Eye (tissue), 1 donor: ENCODE results near the gene SSH2.

Experiments used
- DNase-seq: peaks from one replicate; pipeline ENCODE4 v3.0.0-alpha.2; 2015

SSH2 gene

GRCh38 chr17:29595943-29596774 is 333.9 kb downstream of the SSH2 start:
- no peak for DNase-seq

- DNase-seq, result no peak
These were observed 334.7 kb downstream of the SSH2 start for GRCh38 chr17:29595107-29595942.

DNA sequence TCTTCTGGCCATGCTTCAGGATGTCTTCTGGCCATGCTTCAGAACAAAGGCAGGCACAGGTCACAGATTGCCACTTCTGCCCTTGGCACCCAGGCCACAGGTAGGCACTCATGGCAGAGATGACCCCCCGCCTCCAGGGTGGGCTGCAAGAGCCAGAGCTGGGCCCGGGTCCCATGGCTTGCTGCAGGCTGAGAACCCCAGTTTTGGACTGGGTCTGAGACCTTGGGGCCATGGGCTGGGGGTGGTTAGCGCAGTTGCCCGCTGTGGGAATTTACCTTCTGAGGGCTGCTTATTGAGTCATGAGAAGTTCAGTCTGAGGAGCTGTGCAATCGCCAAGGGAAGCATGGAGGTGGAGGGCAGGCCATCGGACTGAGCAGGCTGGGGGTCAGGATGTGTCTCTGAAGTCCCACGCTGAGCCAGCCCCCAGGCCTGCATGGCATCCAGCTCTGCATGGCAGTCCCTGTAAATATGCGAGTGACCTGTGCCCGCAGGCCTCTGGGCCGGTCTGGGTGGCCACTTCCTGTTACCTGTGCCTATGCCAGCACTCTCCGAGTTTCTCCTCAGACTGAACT is 335.4 kb downstream of the SSH2 start:
- DNase-seq, result no peak

- DNase-seq, result peak; percentile 68
These were observed 336.2 kb downstream of the SSH2 start for GRCh38 chr17:29593591-29594518.

DNA sequence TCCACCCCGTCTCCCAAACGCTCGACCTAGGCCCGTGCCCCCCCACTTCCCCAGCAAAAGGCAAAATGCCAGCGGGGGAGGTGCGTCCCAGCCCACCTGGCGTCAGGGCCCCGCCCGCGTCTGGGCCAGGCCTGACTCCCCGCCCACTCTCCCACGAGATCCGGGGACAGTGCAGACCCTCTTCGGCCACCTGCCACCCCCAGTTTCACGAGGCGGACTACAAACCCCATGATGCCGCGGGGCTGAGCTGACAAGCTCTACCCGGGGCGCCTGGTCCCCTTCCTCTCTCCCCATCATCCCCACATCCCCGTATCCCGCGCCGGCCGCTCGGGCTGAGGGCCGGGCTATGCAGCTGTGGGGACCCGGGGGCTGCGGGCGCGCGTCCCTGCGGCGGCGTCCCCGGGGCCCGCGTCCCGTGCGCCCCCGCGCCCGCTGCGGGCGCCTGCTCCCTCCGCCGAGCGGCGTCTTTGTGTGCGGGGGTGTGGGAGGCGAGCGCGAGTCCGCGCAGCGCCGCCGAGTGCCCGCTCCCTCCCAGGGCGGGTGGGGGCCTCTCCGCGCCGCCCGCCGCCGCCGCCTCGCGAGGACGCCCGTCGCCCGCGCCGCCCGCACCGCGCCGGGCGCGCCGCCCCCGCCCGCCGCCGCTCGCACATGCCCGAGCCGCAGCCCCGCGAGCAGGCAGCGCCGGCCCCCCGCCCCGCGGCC is 337.0 kb downstream of the SSH2 start, which contains the start of gene ANKRD13B:
Gene ANKRD13B, plus strand, starts transcription at position 283 of the 702 bp plus-strand sequence. CDS start 490 bp downstream, outside the sequence.
- peak; percentile 84 for DNase-seq

- peak; percentile 98 for DNase-seq
These were observed 338.1 kb downstream of the SSH2 start for GRCh38 chr17:29591737-29592608.

DNA sequence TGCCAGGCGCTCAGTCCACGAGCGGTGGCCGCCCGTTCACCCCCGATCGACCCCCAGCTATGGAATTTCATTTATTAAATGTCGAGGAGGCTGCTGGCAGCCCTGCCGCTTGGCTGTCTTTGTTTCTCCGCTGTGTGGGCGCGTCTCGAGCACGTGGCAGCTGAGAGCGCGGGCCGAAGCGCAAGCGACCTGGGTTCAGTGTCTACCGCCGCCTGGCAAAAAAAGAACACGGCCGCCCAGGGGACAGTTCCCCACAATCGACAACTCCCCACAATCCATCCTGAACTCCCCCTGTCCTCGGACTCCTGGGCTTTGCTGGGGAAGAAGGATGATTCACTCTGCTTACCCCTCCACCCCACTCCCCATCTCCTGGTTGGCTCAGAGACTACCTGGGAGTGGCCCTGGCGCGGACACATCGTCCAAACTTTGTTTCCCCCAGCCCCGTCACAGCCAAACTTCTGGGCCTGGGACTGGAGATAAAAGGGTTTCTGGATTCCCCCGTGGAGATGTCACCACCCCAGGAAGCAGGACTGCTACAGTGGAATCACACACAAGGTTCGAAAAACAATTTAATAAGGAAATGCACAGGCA is 338.8 kb downstream of the SSH2 start:
- no peak for DNase-seq

DNA sequence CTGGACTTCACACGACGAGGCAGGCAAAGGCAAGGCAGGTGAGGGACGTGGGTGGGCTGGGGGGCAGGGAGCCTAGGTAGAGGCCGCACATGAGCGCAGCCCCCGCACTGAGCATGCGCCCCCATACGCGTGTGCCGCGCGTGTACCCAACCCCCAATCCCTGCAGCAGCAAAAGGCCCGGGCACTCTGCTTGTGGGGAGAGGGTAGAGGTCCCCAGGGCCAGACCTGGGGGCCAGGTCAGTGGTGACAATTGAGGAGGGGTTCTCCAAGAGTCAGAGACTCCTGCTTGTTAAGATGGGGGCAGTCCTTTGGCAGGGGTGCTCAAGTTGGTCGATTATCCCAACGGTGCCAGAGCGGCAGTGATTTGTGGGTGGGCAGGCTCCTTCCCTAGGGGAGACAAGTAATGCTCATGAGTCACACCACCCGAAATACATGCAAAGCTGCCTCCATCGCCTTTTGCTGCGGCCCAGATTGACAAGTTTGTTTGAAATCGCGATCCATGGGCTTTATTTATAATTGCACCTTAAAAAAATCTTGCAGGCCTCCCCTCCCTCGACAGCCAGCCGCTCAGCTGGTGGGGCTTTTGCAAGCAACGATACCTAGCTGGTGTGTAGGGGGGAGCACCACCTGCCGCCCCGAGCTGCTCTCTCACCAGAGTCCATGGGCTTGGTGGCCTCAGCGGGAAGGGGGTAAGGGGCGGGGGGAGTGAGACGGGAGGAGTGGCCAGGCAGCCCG is 339.4 kb downstream of the SSH2 start:
- no peak for DNase-seq

- DNase-seq, result peak; percentile 94
These were observed 340.3 kb downstream of the SSH2 start, which contains the start of gene GIT1 for GRCh38 chr17:29589524-29590410. TSS of gene GIT1 (minus strand) at chr17:29589648. CDS start at chr17:29589378, 270 bp downstream.

- peak; percentile 63 for DNase-seq
These were observed 341.2 kb downstream of the SSH2 start for GRCh38 chr17:29588562-29589411.

GRCh38 chr17:29588017-29588561 is 341.9 kb downstream of the SSH2 start:
- DNase-seq, result no peak

- DNase-seq, result no peak
These were observed 342.4 kb downstream of the SSH2 start for GRCh38 chr17:29587591-29587990.

DNA sequence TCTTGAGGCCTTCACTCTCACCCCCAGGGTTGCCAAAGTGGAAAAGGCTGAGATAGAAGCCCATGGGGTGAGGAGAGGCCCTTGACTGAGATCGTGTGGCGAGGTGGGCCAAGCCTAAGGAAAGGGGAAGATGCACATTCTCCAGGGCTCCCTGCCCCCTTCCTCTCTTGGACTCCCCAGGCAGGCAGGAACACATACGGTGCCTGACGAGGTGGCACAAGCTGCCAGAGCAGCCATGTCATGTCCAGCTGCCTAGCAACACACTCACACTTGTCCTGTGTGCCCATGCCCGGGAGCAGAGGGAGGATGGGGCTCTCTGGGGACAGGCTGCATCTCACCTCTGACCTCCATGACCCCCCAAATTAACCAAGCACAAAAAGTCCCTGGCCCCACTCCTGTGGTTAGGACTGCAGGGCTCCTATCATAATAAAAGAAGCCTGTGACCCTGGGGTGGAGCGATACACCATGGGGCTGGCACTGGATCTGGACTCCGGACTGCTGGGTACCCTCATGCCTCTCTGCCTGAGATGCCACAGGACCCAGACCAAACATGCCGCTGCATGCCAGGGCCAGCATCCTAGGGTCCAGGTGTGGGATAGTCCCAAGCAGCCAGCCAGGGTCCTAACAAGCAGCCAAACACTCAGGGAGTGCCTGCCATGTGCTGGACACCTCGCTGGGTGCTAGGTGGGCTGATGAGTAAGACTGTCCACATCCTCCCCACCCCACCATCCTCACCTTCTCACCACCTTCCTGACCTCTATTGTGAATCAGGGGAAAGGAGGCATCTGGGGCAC is 343.2 kb downstream of the SSH2 start:
- DNase-seq, result no peak

DNA sequence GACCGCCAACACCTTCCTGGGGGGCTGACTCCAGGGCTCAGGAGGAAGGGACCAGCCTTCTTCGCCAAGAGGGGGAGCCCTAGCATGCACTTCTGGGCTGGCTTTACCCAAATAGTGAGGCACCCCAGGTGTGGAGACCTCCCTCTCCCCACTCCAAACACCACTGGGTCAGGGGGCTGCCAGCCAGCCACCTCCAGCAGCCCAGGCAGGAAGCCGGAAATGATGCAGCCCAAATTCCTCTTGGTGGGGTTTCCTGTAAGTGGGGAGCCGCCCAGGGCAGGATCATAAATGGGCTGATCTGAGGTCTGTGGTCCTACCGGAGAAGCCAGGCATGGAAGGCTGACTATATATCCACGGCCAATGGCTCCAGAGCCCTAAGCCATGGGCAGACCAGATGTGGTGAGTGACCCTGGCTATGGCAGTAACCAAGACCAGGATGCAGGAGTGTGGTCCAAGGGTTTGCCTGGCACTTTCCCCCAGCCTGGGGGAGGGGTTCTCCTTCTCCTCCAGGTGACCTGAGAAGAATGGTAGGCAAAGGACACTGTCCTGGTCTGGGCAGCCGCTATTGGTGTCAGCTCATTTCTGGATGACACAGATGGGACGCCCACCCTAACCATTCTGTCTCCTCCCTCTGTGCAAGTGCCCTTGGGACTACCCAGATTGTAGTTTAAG is 344.8 kb downstream of the SSH2 start:
- no peak for DNase-seq

GRCh38 chr17:29584452-29585079 is 345.5 kb downstream of the SSH2 start:
- peak; percentile 30 for DNase-seq
